C4-2B (cell line): ENCODE results near the gene FBXL17.
A peak's percentile ranks its signal among the peaks of the same experiment; 100 is the strongest.

Experiments
- H3K27ac ChIP-seq: fragments of 450-650 bp; 2 replicates; pipeline ENCODE4 v1.5.1; 2017
- ZFX ChIP-seq: fragments of 450-650 bp; IDR thresholded peaks from 2 replicates; pipeline ENCODE4 v1.6.1; 2017
- TF ChIP-seq, protein P1 (sequence below): fragments of 450-650 bp; conservative IDR thresholded peaks from 2 replicates; pipeline ENCODE4 v1.5.1; 2017; ENCODE audit warnings: mild to moderate bottlenecking

FBXL17 gene

DNA sequence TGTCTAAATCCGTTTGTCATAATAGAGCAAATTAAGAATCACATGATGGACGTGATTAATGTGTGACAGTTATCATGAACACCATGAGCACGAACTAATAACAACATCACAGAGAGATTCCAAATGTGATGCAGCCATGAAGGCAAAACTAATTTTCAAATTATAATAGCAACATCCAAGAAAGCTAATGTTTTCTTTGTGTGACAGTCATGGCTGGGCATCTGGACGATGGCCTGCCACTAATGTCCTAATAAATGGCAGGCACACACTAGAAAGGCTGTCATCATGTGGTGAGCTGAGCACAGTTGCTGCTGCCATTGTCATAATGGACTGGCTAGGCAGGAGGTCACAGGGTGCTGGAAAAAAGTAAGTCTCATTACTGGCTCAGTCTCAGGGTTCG lies 431.1 kb downstream of the FBXL17 start:
- H3K27ac ChIP-seq: no peak overlapping the region
- TF ChIP-seq, protein P1, sequence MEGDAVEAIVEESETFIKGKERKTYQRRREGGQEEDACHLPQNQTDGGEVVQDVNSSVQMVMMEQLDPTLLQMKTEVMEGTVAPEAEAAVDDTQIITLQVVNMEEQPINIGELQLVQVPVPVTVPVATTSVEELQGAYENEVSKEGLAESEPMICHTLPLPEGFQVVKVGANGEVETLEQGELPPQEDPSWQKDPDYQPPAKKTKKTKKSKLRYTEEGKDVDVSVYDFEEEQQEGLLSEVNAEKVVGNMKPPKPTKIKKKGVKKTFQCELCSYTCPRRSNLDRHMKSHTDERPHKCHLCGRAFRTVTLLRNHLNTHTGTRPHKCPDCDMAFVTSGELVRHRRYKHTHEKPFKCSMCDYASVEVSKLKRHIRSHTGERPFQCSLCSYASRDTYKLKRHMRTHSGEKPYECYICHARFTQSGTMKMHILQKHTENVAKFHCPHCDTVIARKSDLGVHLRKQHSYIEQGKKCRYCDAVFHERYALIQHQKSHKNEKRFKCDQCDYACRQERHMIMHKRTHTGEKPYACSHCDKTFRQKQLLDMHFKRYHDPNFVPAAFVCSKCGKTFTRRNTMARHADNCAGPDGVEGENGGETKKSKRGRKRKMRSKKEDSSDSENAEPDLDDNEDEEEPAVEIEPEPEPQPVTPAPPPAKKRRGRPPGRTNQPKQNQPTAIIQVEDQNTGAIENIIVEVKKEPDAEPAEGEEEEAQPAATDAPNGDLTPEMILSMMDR: no peak
- no peak for TF ChIP-seq ZFX

DNA sequence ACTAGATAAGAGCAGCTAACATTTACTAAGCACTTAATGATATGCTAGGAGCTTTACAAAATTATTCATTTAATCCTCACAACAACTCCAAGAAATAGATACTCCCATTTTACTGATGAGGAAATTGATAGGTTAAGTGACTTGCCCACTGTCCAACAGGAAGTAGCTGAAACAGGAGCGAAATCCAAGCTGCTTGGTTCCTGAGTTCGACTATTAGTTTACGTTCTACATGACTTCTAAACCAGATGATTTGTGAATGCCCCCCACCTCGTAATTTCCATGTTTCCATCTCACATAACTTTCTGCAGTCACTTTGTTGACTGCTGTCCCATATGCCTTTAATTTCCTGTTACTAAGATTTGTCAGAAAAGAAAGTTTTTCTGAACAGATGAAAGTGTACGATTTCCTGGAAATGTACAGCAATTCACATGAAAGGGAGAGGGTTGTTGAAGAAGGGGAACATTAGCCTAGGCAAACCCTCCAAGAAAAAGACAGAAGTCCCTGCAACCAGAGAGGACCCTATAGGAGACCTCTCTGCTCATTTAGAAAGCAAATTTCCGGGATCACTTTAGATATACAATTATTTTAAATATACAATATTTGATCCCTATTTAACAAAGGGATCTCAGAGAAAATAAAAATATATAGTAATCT lies 432.1 kb downstream of the FBXL17 start:
- TF ChIP-seq, protein P1: no peak
- no peak for TF ChIP-seq ZFX

DNA sequence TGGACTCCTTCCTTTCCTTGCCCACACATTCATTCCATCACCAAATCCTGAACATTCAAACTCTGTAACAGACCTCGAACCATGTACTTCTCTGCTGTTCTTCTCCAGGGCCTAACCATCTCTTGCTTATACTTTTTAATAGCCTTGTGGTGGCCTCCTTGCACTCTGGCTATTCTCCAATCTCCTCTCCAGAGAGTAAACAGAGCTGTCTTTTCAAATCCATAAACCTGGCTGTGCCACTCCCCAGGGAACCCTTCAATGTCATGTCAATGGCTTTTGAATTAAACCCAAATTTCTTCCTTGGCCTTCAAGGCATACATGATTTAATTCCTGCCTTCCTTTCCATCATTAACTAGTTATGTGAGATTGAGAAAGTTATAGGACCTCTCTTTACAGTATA lies 433.5 kb downstream of the FBXL17 start:
- H3K27ac ChIP-seq: peak overlapping the region; percentile 33; the same call in 1 of the 2 replicates
- TF ChIP-seq, protein P1: no peak
- no peak for TF ChIP-seq ZFX

More for the DNA sequence above, 432.1 kb downstream of the FBXL17 start:
- no peak overlapping the region for H3K27ac ChIP-seq

DNA sequence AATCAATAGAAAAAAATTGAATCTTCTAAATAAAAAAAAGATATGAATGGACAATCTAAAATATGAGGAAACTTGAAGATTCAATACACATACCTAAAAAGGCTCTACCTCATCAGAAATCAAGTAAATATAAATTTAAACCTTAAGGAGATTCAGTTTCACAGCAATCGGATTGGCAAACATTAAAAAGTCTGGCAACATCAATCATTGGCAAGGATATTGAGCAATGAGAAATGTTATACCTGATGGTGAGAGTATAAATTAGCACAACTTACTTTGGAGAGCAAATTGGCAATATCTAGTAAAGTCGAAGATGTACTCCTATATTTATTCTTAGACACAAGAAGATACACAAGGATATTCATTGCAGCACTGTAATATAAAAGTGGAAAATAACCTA lies 436.8 kb downstream of the FBXL17 start:
- no peak for TF ChIP-seq ZFX
- TF ChIP-seq, protein P1: no peak
- H3K27ac ChIP-seq: no peak overlapping the region

DNA sequence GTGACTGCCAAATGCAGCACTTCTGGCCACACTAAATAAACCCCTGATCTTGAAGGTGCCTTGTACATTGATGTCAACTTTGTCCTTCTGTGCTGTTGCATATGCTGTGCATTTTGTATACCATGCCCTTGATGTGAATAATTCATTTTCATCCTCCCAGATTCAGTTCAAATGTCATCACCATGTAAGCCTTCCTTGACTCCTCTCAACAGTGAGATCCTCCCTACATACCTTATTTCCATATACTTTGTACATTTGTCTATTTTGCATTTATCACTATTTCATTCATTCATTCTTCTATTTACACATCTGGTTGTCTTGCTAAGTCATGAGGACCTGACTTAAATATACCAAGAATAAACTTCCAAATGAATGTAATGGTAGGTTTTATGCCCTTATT lies 438.0 kb downstream of the FBXL17 start:
- no peak overlapping the region for H3K27ac ChIP-seq
- TF ChIP-seq, protein P1: no peak
- no peak for TF ChIP-seq ZFX

DNA sequence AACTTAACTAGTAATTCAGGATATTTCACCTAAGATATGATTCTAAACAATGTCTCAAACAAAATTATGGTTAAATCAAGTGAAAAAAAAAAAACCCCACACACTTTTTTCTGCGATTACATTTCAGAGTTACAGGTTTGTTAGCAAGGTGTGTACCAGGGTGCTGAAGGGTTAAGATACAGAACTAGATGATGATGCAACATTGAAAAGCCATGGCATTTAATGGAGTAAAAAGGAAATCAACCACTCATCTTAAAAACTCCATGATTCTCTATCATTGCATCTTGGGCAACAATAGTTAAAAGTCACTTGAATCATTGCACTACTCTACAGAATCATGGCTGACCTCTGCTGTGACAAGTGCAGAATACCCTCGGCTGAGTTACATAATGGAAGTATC lies 440.9 kb downstream of the FBXL17 start:
- no peak overlapping the region for H3K27ac ChIP-seq
- TF ChIP-seq ZFX: no peak
- TF ChIP-seq, protein P1: no peak

DNA sequence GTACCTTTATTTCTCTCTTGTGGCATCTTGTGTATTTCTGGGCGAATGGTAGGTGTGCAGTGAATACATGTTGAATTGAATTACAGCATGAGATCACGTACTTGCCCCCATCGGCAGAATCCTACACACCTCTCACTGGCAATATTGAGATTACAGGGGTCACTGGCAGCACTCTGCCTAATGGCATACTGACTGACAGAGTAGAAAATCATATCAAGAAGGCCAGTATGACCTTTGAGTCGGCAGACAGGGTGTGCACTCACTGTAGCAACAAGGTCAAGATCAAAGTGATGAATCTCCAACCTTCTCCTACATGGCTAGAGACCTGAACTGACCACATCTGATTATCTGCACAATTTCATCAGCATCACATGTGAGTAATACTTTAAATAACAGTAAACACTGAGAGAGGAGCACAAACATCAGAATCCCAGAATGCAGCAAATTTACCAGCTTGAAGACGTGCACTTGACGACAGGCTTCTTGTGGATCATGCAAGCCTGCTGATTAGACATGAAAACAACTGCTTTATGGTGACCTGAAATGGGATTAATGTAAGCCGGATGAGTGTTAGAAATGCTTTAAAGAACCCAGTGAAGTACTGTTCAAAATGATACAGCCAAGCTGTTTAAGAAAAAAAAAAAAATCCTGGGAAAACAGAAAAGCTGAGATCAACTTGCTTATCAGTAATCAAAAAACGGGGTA lies 444.1 kb downstream of the FBXL17 start:
- no peak for TF ChIP-seq ZFX
- TF ChIP-seq, protein P1: no peak
- H3K27ac ChIP-seq: no peak overlapping the region
